ENCODE measurements around the gene SFT2D1.

- TF ChIP-seq CTCF (IDR thresholded peaks at IDR 0.05) (no peak), SIN3A (IDR thresholded peaks at IDR 0.05; ENCODE audit: borderline replicate concordance, insufficient read depth, low read depth, low read length) (no peak), TCF7L2 (IDR thresholded peaks at IDR 0.05; ENCODE audit: low read depth, low read length) (no peak), REST (IDR thresholded peaks at IDR 0.05; ENCODE audit: insufficient read depth in 1 of 2, low read depth in 2 of 2, low read length in 1 of 2) (no peak), POLR2AphosphoS5 (IDR thresholded peaks at IDR 0.05; ENCODE audit: low read depth, low read length) (no peak)
Observed at GRCh38 chr6:166315436-166315835, 26.9 kb downstream of the SFT2D1 start.

Measured in Panc1 (cell line).